ENCODE data around the gene C1orf35. TPM values are rescaled to one million over a fixed set of nuclear protein-coding genes. Genes with fewer than 3 reads are reported as not detected.

C1orf35 gene
- total RNA-seq, 1 experiment from 2014 or later: 31.0 TPM

DNA sequence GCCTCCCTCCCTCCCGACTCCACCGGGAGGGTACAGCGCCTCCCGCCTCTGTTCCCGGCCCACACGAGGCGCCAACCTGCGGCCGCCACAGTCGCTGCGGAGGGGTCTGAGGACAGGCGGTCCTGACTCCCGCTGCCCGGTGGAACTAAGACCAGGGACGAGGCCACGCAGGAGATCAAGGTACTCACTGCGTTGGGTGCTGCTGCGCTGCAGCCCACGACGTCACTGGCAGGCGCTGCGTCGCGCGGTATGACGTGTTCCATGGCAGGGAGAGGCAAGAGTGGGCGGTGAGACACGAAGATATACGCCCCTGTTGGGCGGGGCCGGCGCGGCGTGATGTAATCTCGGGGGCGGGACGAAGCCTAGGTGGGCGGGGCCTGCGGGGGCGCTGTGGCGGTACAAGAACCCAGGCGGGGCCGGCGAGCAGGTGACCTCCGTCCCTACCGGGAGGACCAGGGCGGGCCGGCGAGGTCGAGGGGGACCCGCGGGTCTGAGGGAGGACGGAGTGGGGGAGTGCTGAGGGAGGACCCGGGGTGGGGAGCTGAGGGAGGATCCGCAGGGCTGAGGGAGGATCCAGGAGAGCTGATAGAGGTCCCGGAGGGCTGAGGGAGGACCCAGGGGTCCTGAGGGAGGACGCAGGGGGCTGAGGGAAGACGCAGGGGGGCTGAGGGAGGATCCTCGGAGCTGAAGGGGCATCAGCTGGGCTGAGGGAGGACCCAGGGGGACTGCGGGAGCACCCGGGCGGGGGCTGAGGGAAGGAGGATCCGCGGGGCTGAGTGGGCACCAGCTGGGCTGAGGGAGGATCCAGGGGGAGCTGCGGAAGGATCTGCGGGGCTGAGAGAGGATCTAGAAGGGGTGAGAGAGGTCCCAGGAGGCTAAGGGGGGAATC is 6.2 kb upstream of the C1orf35 start, which contains the start of gene MRPL55:
MRPL55 (minus strand) TSS at position 227 of the 889 bp plus-strand sequence. CDS start 1,039 bp downstream, outside the sequence.
- peak within 1 kb of the TSS; percentile 88 to 95 for H3K4me3 Mint-ChIP-seq
- Histone ChIP-seq H3K14ac (ENCODE audit: insufficient read depth, low read length) (peak within 1 kb of the TSS; percentile 92), H3K9me3 (ENCODE audit: control insufficient read depth, low read depth, low read length) (no peaks in the 10 kb centered on the region), H4K5ac (ENCODE audit: insufficient read length, low read depth, low read length) (no peak within 1 kb of the TSS), H3K23me2 (ENCODE audit: insufficient read length, low read depth, low read length, poor library complexity, severe bottlenecking) (peaks cover 10% of the 10 kb centered on the region), H3K4ac (ENCODE audit: low read depth, low read length) (no peak within 1 kb of the TSS), H4K20me1 (ENCODE audit: control insufficient read depth, insufficient read depth, insufficient read length) (no peaks in the 10 kb centered on the region), H2BK20ac (ENCODE audit: low read depth, low read length, poor library complexity, severe bottlenecking) (no peak within 1 kb of the TSS), H4K91ac (ENCODE audit: insufficient read length, low read depth, low read length) (no peak within 1 kb of the TSS), H3K23ac (ENCODE audit: insufficient read length, low read depth, low read length) (no peak within 1 kb of the TSS), H2AFZ (ENCODE audit: low read length) (no peak within 1 kb of the TSS), H3K27me3 (ENCODE audit: insufficient read depth, low read length) (no peaks in the 10 kb centered on the region), H3K79me2 (ENCODE audit: insufficient read depth, low read length) (no peaks in the 10 kb centered on the region), H3T11ph (ENCODE audit: low read length) (no peak within 1 kb of the TSS), H3K4me2 (ENCODE audit: insufficient read depth, insufficient read length, low read length) (peak within 1 kb of the TSS; percentile 87), H3K4me1 (ENCODE audit: insufficient read depth, low read length) (no peaks in the 10 kb centered on the region), H2BK120ac (ENCODE audit: low read depth, low read length, poor library complexity, severe bottlenecking) (no peak within 1 kb of the TSS), H2BK12ac (ENCODE audit: insufficient read length, low read depth, low read length) (no peak within 1 kb of the TSS), H3K9ac (ENCODE audit: extremely low read depth, insufficient read length, low read length) (peak within 1 kb of the TSS; percentile 84), H2AK5ac (ENCODE audit: insufficient read length, low read length) (no peak within 1 kb of the TSS), H3K18ac (ENCODE audit: insufficient read length, low read depth, low read length) (peak within 1 kb of the TSS; percentile 86), H3K56ac (ENCODE audit: insufficient read length, low read depth, low read length) (peak within 1 kb of the TSS; percentile 1), H3K27ac (ENCODE audit: insufficient read length, low read depth, low read length) (no peak within 1 kb of the TSS), H2BK5ac (ENCODE audit: insufficient read length, low read length) (no peak within 1 kb of the TSS), H3K79me1 (ENCODE audit: insufficient read depth, low read depth, low read length, poor library complexity, severe bottlenecking) (peaks cover 3% of the 10 kb centered on the region), H2BK15ac (ENCODE audit: low read depth, low read length) (no peak within 1 kb of the TSS), H4K8ac (replicated peaks; ENCODE audit: insufficient read length, low read depth, low read length) (no peak within 1 kb of the TSS)
- H3K36me3 Mint-ChIP-seq (ENCODE audit: insufficient read depth in 1 of 3, low read depth in 3 of 3): peaks cover 15 to 19% (median 16%) of the 10 kb centered on the region in 3 experiments; a peak in 6 of 7 replicates
- DNase-seq: peak; percentile 98
- 0 out of 3 replicates have a peak, but pooled peaks have one; percentile 17 for TF ChIP-seq CTCF (conservative IDR thresholded peaks at IDR 0.05)
- H3K27ac Mint-ChIP-seq: peak within 1 kb of the TSS; percentile 84 to 90 (median 89); a peak in 4 of 7 replicates
- H3K4me1 Mint-ChIP-seq: peaks cover 15 to 17% of the 10 kb centered on the region in 2 experiments
- H3K27me3 Mint-ChIP-seq (ENCODE audit: low read depth): peaks cover 16% of the 10 kb centered on the region
- no CpG with 5 or more reads among the region's 66 CpGs for WGBS (ENCODE audit: extremely low coverage, insufficient read length, low lambda C conversion rate)
- H3K9me3 Mint-ChIP-seq: no peaks in the 10 kb centered on the region
